ENCODE data around the gene PLA1A.

DNA sequence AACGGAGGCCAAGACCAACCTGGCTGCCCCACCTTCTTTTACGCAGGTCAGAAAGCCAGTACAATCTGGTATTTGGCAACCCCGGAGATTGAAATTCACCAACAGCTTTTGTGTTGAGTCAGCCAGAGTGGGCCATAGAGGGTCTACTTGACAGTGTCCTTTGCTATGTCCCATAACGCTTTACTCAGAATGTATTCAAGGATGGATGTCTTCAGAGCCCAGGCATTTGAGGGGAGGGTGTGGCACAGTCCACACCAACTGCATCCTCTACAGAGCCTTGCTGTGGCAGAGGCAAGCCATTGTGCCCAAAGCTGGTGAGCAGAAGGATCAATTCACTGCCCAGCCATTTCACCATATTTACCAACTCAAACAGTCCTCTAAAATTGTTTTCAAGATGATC is 18.4 kb downstream of the PLA1A start:
- no peak for TF ChIP-seq EP300 (IDR thresholded peaks at IDR 0.05; ENCODE audit: borderline replicate concordance in 1 of 2, control insufficient read depth in 1 of 2, low read depth in 2 of 2, low read length in 2 of 2)
- TF ChIP-seq POLR2A (IDR thresholded peaks at IDR 0.05; ENCODE audit: low read depth, low read length), result no peak
- TF ChIP-seq, protein P1, sequence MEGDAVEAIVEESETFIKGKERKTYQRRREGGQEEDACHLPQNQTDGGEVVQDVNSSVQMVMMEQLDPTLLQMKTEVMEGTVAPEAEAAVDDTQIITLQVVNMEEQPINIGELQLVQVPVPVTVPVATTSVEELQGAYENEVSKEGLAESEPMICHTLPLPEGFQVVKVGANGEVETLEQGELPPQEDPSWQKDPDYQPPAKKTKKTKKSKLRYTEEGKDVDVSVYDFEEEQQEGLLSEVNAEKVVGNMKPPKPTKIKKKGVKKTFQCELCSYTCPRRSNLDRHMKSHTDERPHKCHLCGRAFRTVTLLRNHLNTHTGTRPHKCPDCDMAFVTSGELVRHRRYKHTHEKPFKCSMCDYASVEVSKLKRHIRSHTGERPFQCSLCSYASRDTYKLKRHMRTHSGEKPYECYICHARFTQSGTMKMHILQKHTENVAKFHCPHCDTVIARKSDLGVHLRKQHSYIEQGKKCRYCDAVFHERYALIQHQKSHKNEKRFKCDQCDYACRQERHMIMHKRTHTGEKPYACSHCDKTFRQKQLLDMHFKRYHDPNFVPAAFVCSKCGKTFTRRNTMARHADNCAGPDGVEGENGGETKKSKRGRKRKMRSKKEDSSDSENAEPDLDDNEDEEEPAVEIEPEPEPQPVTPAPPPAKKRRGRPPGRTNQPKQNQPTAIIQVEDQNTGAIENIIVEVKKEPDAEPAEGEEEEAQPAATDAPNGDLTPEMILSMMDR (IDR thresholded peaks at IDR 0.05 in 2 of 3, conservative IDR thresholded peaks at IDR 0.05 in 1 of 3; ENCODE audit: control insufficient read depth in 2 of 3, extremely low read depth in 1 of 3, insufficient read depth in 1 of 3, low read depth in 3 of 3, low read length in 3 of 3), result no peak
- TF ChIP-seq, protein P2, sequence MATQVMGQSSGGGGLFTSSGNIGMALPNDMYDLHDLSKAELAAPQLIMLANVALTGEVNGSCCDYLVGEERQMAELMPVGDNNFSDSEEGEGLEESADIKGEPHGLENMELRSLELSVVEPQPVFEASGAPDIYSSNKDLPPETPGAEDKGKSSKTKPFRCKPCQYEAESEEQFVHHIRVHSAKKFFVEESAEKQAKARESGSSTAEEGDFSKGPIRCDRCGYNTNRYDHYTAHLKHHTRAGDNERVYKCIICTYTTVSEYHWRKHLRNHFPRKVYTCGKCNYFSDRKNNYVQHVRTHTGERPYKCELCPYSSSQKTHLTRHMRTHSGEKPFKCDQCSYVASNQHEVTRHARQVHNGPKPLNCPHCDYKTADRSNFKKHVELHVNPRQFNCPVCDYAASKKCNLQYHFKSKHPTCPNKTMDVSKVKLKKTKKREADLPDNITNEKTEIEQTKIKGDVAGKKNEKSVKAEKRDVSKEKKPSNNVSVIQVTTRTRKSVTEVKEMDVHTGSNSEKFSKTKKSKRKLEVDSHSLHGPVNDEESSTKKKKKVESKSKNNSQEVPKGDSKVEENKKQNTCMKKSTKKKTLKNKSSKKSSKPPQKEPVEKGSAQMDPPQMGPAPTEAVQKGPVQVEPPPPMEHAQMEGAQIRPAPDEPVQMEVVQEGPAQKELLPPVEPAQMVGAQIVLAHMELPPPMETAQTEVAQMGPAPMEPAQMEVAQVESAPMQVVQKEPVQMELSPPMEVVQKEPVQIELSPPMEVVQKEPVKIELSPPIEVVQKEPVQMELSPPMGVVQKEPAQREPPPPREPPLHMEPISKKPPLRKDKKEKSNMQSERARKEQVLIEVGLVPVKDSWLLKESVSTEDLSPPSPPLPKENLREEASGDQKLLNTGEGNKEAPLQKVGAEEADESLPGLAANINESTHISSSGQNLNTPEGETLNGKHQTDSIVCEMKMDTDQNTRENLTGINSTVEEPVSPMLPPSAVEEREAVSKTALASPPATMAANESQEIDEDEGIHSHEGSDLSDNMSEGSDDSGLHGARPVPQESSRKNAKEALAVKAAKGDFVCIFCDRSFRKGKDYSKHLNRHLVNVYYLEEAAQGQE (IDR thresholded peaks at IDR 0.05; ENCODE audit: low read depth, low read length), result no peak
- TF ChIP-seq POU2F2 (IDR thresholded peaks at IDR 0.05; ENCODE audit: borderline replicate concordance, low read depth, low read length), result no peak
- no peak for TF ChIP-seq BCL11A (IDR thresholded peaks at IDR 0.05; ENCODE audit: low read depth, low read length)
- no peak for TF ChIP-seq MYC (IDR thresholded peaks at IDR 0.05; ENCODE audit: insufficient read depth, insufficient read length, insufficient replicate concordance, low read length, severe bottlenecking)
- no peak for TF ChIP-seq ZNF384 (IDR thresholded peaks at IDR 0.05; ENCODE audit: borderline replicate concordance, low read depth, low read length)
- TF ChIP-seq CHD2 (IDR thresholded peaks at IDR 0.05; ENCODE audit: borderline replicate concordance, low read depth, low read length), result no peak
- no peak for TF ChIP-seq SRF (IDR thresholded peaks at IDR 0.05; ENCODE audit: low read depth in 2 of 2, low read length in 2 of 2)
- TF ChIP-seq BACH1 (IDR thresholded peaks at IDR 0.05; ENCODE audit: borderline replicate concordance), result no peak
- TF ChIP-seq ZNF274 (IDR thresholded peaks at IDR 0.05; ENCODE audit: insufficient read depth, insufficient read length), result no peak
- no peak for TF ChIP-seq KDM1A (IDR thresholded peaks at IDR 0.05; ENCODE audit: borderline replicate concordance)

Data from GM12878 (cell line).